HG03432 (cell line): ENCODE results near the gene UNC5CL.
A peak's percentile ranks its signal among the peaks of the same experiment; 100 is the strongest.
"Not testable (repeated sequence)": the region's sequence is repeated elsewhere in the genome, so short reads cannot be mapped to it uniquely, and the experiment has no call there.

Experiments used
- ATAC-seq: cut with Tn5 transposase; IDR thresholded peaks from one replicate; pipeline ENCODE4 v1.9.1; 2021; ENCODE audit warnings: mild to moderate bottlenecking, moderate library complexity; ENCODE audit not compliant: unreplicated experiment

UNC5CL gene

GRCh38 chr6:41040940-41041536 lies 2.0 kb upstream of the UNC5CL start:
- ATAC-seq = no peak

GRCh38 chr6:41040101-41040939 lies 1.3 kb upstream of the UNC5CL start:
- ATAC-seq = peak; percentile 49

- no peak for ATAC-seq
Measured at GRCh38 chr6:41038205-41038604, 816 bp downstream of the UNC5CL start.

- no peak for ATAC-seq
Measured at GRCh38 chr6:41037107-41037900, 1.7 kb downstream of the UNC5CL start.

- no peak for ATAC-seq
Measured at GRCh38 chr6:41036601-41037000, 2.4 kb downstream of the UNC5CL start.

GRCh38 chr6:41036186-41036585 lies 2.8 kb downstream of the UNC5CL start:
- ATAC-seq = no peak

GRCh38 chr6:41033776-41034175 lies 5.2 kb downstream of the UNC5CL start:
- ATAC-seq = no peak

- ATAC-seq = no peak
Measured at GRCh38 chr6:41032830-41033229, 6.2 kb downstream of the UNC5CL start.

- ATAC-seq = peak; percentile 36
Measured at GRCh38 chr6:41028561-41029412, 10.2 kb downstream of the UNC5CL start.

GRCh38 chr6:41027799-41028560 lies 11.0 kb downstream of the UNC5CL start:
- peak; percentile 93 for ATAC-seq

GRCh38 chr6:41027241-41027640 lies 11.8 kb downstream of the UNC5CL start:
- ATAC-seq = no peak

GRCh38 chr6:41025966-41026530 lies 13.0 kb downstream of the UNC5CL start:
- ATAC-seq = no peak

- ATAC-seq = no peak
Measured at GRCh38 chr6:41023114-41023513, 15.9 kb downstream of the UNC5CL start.

- ATAC-seq = no peak
Measured at GRCh38 chr6:41022294-41022693, 16.7 kb downstream of the UNC5CL start.

GRCh38 chr6:41021832-41022231 lies 17.2 kb downstream of the UNC5CL start:
- no peak for ATAC-seq

- ATAC-seq = no peak
Measured at GRCh38 chr6:41017663-41018062, 21.4 kb downstream of the UNC5CL start.

GRCh38 chr6:41015860-41016259 lies 23.2 kb downstream of the UNC5CL start:
- ATAC-seq = not testable (repeated sequence)

- ATAC-seq = no peak
Measured at GRCh38 chr6:41014780-41015179, 24.2 kb downstream of the UNC5CL start.

GRCh38 chr6:41013466-41014153 lies 25.4 kb downstream of the UNC5CL start:
- no peak for ATAC-seq
